Stimulated activated CD8-positive, alpha-beta memory T cell treated with anti-CD3 and anti-CD28 coated beads, Interleukin-7, amount 100 ng/mL, for 4 hours (primary cell): Measurements from ENCODE around the gene TAOK3.
"Not testable (repeated sequence)": the region's sequence is repeated elsewhere in the genome, so short reads cannot be mapped to it uniquely, and the experiment has no call there.

Experiments used
- DNase-seq, 2 donors: peaks; one replicate each; pipeline ENCODE4 v3.0.0-alpha.2; 2020; ENCODE audit warnings: low read depth in 2 of 2

The TAOK3 gene

DNA sequence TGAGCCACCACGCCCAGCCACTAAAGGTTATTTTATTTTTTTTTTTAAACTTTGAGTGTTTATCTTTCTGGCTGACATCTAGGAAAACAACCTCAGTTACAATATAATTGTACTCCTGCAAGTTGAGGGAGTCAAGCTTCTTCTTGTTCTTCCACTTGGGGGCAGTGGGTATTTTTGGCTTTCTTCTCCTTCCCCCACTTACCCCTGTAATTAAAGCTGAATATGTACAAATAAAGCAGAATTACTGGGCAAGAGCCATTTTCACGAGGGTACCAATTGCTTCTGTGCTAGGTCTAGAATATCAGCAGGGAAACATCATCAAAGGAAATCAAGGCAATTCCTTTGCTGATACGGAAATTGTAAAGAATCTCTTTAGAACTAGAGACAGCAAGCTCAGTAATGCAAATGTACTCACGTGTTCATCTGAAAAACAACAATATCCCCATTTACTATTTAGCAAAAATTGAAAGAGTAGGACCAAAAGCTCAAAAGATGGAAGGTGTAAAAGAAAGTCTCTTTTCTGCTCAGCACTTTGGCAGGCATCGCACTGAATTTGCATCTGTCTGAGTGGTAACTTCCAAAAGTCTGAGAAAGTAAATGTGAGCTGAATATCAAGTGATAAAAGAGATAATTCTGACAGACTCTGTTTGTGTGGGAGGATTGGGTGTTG is 72.8 kb downstream of the TAOK3 start:
- no peak for DNase-seq

DNA sequence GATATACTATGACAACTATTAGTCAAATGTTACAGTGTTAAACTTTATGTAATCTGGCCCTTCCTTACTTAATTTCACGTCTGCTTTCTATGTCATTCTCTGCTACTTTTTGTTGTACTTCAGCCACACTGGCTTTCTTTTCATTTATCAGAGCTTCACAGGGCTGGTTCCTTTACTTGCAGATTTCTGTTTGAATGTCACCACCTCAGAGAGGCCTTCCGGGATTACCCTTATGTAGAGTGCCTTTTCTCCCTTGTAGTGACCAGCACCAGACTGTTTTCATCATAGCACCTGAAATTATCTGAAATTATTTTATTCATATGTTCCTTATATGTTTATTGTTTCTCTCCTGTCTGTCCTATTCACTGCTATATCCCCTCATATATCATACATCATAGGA is 75.4 kb downstream of the TAOK3 start:
- DNase-seq, result no peak

DNA sequence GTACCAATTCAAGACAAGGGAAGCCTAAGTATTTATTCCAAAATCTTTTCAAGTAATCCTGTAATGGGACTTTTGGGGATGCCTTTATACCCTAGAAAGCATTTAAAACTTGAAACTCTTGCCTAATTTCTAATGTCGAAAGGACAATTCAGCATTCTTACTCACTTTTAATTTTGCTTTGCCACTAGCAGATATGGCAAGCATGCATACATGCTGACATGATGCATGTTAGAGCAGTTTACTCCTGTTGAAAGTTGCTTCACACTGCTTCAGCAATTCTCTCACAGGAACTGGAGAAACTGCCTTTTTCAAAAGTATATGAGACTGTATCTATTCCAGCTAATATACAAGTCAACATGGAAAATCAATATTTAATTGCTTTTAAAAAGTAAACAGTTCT is 79.9 kb downstream of the TAOK3 start:
- no peak for DNase-seq

DNA sequence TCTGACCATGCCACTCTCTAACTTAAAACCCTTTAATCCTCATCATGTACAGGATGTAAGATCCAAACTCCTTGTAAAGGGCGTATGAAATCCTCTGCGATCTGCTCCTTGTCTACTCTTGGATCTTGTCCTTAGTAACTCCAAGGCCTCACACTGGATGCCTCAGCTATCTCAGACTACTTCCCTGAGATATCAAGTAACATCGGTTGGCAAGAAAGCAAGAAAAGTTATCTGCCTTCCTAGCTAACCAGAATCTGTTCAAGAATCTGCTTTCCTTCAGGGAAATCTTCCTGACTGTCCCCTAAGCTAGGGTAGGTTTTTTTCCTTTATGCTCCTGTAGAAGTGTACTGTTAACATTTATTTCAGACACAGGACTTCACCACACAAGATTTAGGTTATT is 82.6 kb downstream of the TAOK3 start:
- DNase-seq, result no peak

DNA sequence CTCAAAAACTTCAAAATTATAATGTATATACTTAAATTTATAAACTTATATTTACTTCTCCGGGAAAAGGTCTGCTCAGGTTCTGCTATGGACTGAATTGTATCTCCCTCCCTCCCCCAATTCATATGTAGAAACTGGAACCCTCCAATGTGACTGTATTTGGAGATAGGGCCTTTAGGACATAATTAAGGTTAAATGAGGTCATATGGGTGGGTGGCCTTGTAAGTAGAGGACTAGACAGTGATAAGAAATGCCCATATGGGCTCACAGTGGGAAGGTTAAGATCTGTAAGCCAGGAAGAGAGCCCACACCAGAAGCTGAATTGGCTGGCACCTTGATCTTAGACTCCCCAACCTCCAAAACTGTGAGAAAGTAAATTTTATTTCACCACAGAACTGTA is 84.5 kb downstream of the TAOK3 start:
- DNase-seq, result no peak

DNA sequence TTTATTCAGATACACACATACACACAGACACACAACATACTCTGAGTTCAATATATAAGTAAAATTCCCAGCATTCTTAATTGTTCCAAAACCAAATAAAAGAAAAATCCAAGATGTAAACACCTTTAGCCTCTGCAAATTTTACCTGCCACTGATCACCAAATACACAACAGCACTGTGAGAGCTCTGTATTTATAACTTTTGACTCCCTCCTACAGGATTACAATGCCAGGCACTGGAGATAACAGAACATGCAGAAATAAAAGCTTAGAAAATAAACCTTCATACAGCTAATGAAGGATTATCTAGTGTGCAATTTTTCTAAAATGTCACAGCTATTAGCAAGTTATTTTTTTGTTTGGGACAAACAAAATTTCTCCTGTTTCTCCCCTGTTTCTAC is 85.0 kb downstream of the TAOK3 start:
- no peak for DNase-seq

DNA sequence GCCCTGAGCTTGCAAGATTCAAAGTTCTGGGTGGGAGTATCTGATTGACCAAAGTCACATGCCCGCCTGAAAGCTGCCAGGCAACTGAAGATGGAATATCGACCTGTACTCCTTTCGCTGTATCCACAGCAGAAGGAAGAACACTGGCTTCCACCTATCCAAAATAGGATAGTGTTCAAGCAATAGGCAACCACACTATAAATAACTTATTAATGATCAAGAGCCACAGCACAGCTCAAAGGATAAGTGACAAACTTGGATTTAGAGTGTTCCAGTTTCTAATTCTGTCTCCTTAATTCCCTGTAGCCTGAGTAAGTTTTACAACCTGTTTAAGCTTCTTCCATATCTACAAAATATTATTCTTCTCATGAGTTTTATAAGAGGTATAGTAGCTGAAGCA is 89.9 kb downstream of the TAOK3 start:
- no peak for DNase-seq

DNA sequence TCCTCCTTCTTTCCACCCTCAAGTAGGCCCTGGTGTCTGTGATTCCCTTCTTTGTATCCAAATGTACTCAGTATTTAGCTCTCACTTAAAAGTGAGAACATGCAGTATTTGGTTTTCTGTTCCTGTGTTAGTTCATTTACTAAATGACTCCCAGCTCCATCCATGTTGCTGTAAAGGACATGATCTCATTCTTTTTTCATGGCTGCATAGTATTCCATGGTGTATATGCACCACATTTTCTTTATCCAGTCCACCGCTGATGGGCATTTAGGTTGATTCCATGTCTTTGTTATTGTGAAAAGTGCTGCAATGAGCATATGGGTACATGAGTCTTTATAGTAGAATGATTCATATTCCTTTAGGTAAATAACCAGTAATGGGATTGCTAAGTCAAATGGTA is 94.4 kb downstream of the TAOK3 start:
- DNase-seq, result not testable (repeated sequence)

DNA sequence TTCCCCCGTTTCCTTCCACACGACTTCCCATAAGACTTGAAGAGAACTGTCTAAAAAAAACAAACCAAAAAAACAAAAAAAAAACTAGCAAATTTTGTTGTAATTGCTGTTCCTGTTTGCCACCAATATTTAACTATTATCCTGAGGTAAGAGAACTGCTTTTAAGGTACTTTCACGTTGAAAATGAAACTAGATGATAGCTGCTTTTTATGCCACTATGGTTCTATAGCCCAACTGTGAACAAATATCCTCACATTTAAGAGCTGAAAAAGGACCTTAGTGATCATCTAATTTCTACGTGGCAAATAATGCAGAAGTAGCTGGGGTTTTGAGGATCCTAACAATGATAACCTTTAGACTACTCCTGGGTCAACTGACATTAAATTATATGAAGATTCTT is 98.6 kb downstream of the TAOK3 start:
- DNase-seq, result no peak

DNA sequence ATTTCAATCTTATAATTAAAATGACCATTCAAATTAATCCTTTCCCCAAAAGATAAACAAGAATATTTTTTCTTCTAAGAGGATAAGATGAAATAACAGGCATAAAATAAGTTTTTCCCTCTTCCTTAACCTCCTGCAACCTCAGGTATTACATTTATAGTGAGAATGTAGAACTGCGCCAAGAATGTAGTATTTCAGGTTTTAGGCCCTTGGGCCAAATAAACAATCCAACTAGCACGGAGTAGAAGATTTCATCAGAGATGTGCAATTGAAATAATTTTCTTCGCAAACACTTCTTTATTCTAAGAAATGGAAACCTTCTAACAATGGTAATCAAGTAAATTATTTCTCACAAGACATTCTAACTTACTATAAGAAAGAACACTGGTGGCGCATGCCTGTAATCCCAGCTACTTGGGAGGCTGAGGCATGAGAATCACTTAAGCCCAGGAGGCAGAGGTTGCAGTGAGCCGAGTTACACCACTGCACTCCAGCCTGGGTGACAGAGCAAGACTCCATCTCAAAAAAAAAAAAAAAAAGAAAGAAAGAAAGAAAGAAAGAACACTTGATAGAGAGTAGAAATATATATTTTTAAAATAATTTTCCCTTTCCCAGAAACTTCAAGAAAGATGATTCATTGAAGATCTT is 100.8 kb downstream of the TAOK3 start:
- DNase-seq, result no peak

DNA sequence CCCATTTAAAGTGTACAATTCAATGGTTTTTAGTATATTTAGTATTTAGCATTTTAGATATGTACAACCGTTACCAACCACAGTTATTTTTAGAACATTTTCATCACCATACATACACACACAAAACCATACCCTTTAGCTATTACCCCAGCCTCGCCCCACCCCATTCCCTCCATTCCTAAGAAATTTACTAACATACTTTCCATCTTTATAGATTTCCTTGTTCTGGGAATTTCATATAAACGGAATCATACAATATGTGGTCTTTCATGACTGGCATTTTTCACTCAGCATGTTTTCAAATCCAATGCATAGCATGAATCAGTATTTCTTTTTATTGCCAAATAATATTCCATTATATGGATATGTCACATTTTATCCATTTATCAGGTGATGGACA is 101.5 kb downstream of the TAOK3 start:
- DNase-seq, result no peak

DNA sequence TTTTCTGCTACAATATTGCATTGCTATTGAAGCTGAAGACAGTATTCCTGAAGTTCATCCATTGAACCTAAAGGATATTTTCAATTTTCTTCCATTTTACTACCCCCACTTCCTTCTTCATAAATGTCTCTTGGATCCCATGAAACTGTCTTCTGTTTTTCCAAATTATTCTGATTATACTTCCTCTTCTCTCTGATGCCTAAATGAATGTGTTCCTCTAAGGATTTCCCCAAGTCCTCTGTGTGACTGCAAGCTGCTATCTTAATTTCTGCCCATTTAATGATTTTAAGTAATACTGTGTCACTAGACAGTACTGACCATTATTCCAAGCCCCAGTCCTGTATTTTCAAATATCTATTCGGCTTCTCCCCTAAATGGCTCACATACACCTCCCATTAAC is 102.9 kb downstream of the TAOK3 start:
- no peak for DNase-seq

DNA sequence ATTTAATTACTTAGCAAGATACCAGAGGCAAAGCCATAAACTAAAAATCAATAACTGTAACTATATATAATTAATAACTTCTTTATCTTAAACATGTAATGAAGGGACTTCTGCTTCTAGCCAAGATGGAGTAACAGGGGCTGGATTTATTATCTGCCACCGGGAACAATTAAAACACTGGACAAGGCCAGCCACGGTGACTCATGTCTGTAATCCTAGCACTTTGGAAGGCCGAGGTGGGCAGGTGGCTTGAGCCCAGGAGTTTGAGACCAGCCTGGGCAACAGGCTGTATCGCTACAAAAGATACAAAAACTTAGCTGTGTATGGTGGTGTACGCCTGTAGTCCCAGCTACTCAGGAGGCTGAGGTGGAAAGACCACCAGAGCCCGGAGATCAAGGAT is 113.6 kb downstream of the TAOK3 start:
- DNase-seq, result no peak

DNA sequence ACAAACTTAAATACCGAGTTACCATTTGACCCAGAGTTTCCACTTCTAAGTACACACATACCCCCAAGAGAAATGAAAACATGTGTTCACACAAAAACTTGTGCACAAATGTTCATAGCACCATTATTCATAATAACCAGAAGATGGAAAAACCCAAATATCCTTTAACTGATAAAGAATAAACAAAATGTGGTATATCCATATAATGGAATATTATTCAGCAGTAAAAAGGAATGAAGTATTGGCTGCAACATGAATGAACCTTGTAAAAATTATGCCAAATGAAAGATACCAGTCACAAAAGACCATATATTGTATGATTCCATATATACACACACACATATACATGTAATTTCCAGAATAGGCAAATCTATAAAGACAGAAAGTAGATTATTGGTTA is 116.4 kb downstream of the TAOK3 start:
- DNase-seq, result no peak

DNA sequence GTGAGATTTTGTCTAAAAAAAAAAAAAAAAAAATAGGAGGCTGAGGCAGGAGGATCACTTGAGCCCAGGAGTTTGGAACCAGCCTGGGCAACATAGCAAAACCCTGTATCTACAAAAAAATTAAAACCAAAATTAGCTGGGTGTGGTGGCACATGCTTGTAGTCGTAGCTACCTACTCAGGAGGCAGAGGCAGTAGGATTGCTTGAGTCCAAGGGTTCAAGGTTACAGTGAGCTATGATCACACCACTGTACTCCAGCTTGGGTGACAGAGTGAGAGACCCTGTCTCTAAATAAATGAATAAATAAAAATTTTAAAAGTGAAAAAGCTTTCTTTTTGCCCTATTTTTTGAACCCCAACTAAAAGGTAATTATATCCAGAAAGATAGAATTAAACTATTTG is 123.2 kb downstream of the TAOK3 start:
- DNase-seq, result no peak

DNA sequence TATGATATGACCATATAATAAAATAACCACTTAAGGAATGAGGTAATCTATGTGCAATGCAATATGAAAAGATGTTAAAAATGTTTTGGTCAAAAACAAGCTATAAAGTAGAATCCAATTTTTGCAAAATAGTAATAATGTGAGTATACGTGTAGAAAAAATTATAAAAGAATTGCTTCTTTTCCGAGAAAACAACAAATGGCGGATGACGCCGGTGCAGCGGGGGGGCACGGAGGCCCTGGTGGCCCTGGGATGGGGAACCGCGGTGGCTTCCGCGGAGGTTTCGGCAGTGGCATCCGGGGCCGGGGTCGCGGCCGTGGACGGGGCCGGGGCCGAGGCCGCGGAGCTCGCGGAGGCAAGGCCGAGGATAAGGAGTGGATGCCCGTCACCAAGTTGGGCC is 126.8 kb downstream of the TAOK3 start:
- DNase-seq, result not testable (repeated sequence)

DNA sequence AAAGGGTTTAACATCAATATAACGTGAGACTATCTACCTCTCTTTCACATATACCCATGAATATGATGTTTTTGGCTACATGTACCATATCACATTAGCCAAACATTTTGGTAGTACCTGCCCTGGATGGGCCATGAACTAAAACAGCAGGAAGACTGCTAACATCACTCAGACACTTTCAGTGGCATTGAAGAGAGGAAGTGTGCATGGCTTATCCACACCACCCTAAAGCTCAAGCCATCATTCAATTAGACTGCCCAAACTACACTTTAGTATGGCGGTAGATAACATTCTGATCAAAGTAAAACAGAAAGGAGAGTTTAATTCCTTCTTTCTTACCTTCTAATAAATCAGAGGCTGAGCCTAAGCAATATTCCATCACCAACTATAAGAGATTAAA is 133.8 kb downstream of the TAOK3 start:
- no peak for DNase-seq

DNA sequence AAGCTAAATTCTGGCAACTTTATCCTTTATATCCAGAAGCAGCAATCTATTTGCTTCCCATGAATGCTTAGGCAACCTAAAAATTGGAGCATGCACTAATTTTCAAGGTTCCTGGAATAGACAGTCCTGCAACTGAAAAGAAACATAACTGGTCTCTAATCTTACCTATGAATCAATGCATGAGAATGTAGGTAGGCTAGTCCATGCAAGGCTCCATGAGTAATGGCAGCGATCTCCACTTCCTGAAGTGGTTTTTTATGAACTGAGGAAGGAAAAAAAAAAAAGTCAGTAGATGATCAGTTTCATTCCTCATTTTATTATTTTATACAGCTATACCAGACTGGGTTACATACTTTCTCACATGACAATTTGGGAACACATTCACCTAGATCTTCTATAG is 134.8 kb downstream of the TAOK3 start:
- no peak for DNase-seq

DNA sequence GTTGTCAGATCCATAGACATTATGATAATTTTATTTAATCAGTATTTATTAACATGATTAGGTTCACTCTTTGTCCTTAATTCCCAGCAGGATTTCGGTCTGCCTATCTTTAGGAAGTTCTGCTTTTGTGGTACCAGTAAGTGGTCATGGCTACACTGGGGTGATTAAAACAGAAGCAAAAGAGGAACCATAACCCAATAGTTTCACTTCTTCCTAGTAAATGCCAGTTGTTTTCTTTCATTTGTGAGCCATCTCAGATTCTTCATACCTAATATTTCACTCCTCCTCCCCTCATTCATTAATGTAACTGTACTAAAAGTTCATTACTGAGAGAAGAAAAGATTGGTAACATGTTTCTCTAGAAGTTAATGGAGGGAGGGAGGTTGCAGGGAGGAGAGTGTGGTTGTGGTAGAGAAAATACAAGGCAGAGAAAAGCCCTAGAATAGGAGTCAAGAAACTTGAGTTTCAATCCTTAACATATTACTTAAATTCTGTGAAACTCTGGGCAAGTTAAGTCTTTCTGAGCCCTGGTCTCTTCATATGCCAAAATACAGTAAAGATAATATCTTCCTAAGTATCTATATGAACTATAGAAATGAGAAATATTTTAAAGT is 135.5 kb downstream of the TAOK3 start:
- DNase-seq, result no peak

DNA sequence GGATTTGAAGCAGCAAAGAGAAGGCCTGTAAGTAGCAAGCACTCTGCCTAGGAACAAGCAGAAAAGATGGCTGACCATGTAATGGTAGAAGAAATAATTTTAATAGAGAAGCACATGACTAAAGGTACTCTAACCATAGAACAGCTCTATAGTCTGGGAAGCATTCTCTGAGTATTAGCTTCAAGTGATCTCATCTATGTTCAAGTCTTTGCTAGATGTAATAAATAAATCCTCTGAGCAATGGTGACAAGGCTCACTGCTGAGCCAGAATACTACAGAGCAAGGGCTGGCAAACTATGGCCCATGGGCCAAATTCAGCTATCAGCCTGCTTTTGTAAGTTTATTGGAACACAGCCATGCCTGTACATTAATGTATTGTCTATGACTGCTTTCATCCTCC is 152.0 kb downstream of the TAOK3 start:
- DNase-seq, result no peak

DNA sequence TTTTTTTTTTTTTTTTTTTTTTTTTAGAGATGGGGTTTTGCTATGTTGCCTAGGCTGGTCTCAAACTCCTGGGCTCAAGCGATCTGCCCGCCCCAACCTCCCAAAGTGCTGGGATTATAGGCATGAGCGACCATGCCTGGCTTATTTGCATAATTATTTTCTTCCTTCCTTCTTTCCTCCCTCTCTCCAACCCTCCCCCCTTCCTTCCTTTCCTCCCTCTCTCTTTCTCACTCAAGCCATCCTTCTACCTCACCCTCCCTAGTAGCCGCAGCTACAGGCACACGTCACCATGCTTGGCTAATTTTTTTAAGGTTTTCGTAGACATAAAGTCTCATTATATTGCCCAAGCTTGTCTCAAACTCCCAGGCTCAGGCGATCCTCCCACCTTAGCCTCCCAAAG is 152.9 kb downstream of the TAOK3 start:
- DNase-seq, result no peak

DNA sequence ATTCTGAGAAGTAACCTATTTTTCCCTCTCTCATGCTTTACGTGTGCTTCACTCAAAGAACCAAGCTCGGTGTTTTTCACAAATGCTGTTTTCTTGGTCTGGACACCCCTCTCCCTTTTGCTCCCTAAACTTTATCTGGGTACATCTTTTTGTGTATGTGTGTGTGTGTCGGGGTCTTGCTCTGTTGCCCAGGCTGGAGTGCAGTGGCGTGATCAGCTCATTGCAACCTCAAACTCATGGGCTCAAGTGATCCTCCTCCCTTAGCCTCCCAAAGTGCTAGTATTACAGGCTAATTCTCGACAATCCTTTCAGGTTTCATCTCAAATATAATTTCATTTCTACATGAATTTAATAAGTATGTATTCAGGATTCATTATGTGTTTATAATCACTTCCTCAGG is 153.6 kb downstream of the TAOK3 start:
- DNase-seq, result no peak

DNA sequence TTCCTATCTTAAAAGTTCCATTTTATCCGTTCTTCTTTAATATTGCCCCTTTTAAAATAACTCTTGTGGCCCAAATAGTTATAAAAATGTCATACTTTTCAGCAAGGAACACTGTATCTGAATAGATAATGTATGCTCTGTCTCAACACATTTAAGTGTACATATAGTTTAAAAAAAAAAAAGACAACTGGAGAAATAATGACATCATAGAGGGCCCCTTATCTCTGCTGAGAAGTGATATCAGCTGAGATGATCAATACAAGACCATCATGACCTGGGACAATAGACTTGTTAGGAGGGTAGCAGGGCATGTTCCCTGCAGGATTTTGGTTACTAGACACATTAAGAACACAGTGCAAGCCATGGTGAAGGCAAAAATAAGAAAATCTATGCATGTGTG is 159.3 kb downstream of the TAOK3 start:
- DNase-seq, result no peak

DNA sequence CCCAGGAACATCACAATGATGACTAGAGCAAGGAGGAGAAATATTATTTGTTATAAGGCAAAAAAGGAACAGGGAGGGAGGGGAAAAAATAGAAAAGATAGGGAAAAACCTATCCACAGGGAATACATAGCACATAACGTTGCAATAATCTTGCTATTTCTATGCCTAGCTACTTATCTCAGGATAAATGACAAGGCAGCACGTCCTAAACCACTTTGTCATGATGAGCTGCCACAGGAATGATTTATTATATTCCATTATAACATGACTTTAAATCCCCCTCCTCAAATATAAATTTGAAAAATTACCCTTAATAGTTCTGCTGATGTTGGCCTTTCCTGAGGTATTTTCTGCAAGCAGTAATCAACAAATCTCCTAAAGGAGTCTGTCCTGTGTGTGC is 160.1 kb downstream of the TAOK3 start:
- DNase-seq, result no peak
